ENCODE measurements around the gene KCTD5.

KCTD5 gene

DNA sequence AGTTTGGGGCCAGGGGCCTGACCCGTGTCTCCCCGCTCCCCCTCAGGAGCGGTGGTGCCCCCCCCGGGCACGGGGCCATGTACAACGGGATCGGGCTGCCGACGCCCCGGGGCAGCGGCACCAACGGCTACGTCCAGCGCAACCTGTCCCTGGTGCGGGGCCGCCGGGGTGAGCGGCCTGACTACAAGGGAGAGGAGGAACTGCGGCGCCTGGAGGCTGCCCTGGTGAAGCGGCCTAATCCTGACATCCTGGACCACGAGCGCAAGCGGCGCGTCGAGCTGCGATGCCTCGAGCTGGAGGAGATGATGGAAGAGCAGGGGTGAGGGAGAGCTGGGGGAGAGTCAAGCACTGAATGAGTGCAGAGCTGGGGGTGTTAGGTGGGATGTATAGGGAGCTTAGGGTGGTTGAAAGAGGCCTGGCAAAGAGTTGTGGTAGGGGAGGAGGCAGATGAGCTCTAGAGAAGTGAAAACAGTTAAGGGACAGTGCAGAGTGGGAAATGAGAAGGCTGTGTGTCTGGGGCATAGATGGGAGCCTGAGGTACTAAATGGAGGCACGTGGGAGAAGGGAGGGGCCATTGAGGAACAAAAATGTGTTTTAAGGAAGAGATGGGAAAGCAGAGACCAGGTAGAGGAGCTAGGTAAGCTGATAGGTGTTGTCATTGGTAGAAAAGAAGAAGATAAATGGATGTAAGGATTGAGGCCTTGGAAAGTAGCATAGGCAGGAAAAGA, 74.1 kb downstream of the KCTD5 start:
- H3K27me3 Mint-ChIP-seq: no peaks in the 10 kb centered on the region
- H3K4me1 Mint-ChIP-seq: peaks cover 69% of the 10 kb centered on the region
- peak overlapping the region; percentile 90 for H3K27ac Mint-ChIP-seq
- no peaks in the 10 kb centered on the region for H3K9me3 Mint-ChIP-seq
- H3K36me3 Mint-ChIP-seq: peaks cover 31% of the 10 kb centered on the region
- peak overlapping the region; percentile 3 for H3K4me3 Mint-ChIP-seq

DNA sequence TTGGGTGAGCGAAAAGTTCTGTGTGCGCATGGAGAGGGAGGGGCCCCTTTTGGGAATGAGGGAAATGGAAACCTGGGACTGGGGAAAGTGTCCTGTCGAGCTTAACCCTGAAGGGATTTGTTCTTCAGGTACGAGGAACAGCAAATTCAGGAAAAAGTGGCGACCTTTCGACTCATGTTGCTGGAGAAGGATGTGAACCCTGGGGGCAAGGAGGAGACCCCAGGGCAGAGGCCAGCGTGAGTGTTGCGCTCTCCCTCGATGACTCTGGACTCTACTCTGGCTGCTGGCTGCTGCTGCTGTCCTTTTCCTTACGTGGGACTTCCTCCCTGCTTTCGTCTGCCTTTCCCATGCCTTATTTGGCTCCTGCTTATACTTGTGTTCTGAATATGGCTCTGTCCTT, 75.0 kb downstream of the KCTD5 start:
- H3K27me3 Mint-ChIP-seq: no peaks in the 10 kb centered on the region
- peaks cover 67% of the 10 kb centered on the region for H3K4me1 Mint-ChIP-seq
- no peaks in the 10 kb centered on the region for H3K9me3 Mint-ChIP-seq
- H3K27ac Mint-ChIP-seq: peak overlapping the region; percentile 12
- H3K4me3 Mint-ChIP-seq: no peak overlapping the region
- H3K36me3 Mint-ChIP-seq: peaks cover 33% of the 10 kb centered on the region
